Stomach smooth muscle (tissue), 2 donors: ENCODE data around the gene MXD1.
"Not testable (repeated sequence)": the region's sequence is repeated elsewhere in the genome, so short reads cannot be mapped to it uniquely, and the experiment has no call there.

ENCODE experiments used
- H3K27ac ChIP-seq: one replicate; pipeline ENCODE4 v1.7.0; 2013; ENCODE audit warnings: mild to moderate bottlenecking, low read length, inconsistent platforms
- H3K27me3 ChIP-seq, 2 donors: one replicate each; pipeline ENCODE4 v1.7.0; 2013; ENCODE audit warnings: low read length in 2 of 2; ENCODE audit not compliant: insufficient read depth in 2 of 2, control insufficient read depth in 1 of 2
- H3K36me3 ChIP-seq, 2 donors: one replicate each; pipeline ENCODE4 v1.7.0; 2013; ENCODE audit warnings: low read length in 2 of 2; ENCODE audit not compliant: control insufficient read depth in 2 of 2, insufficient read depth in 2 of 2
- H3K4me1 ChIP-seq: one replicate; pipeline ENCODE4 v1.7.0; 2013; ENCODE audit warnings: low read length; ENCODE audit not compliant: control insufficient read depth, insufficient read depth
- H3K4me3 ChIP-seq, 2 donors: one replicate each; pipeline ENCODE4 v1.7.0; 2013; ENCODE audit warnings: low read length in 2 of 2
- H3K9ac ChIP-seq, 2 donors: one replicate each; pipeline ENCODE4 v1.7.0; 2013; ENCODE audit warnings: low read length in 2 of 2, mild to moderate bottlenecking in 1 of 2
- H3K9me3 ChIP-seq, 2 donors: one replicate each; pipeline ENCODE4 v1.7.0; 2013; ENCODE audit warnings: low read length in 2 of 2; ENCODE audit not compliant: control insufficient read depth in 2 of 2
- donor health status: healthy.
- donor health status: Pancreatic carcinoma.

Gene MXD1, protein sequence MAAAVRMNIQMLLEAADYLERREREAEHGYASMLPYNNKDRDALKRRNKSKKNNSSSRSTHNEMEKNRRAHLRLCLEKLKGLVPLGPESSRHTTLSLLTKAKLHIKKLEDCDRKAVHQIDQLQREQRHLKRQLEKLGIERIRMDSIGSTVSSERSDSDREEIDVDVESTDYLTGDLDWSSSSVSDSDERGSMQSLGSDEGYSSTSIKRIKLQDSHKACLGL

GRCh38 chr2:69914950-69915945 is at the start of gene MXD1:
Gene MXD1 (plus strand): TSS chr2:69915109. CDS start chr2:69915331, 222 bp downstream.
- peak within 1 kb of the TSS; percentile 84 for H3K27ac ChIP-seq
- no peaks in the 10 kb centered on the region for H3K9me3 ChIP-seq
- H3K9ac ChIP-seq = peak within 1 kb of the TSS; percentile 77 to 89
- H3K27me3 ChIP-seq = no peaks in the 10 kb centered on the region
- peak within 1 kb of the TSS; percentile 76 to 80 for H3K4me3 ChIP-seq
- H3K4me1 ChIP-seq = peaks cover 2% of the 10 kb centered on the region
- peaks cover 3 to 7% of the 10 kb centered on the region in 2 donors for H3K36me3 ChIP-seq

GRCh38 chr2:69888451-69888850 is 26.5 kb upstream of the MXD1 start:
- no peaks in the 10 kb centered on the region for H3K36me3 ChIP-seq

GRCh38 chr2:69889302-69889701 is 25.6 kb upstream of the MXD1 start:
- H3K9ac ChIP-seq = no peak overlapping the region
- H3K4me3 ChIP-seq = no peak overlapping the region
- H3K9me3 ChIP-seq = no peaks in the 10 kb centered on the region
- no peaks in the 10 kb centered on the region for H3K36me3 ChIP-seq
- peaks cover under 1% of the 10 kb centered on the region for H3K4me1 ChIP-seq
- H3K27ac ChIP-seq = no peak overlapping the region
- H3K27me3 ChIP-seq = no peaks in the 10 kb centered on the region

More at GRCh38 chr2:69888451-69888850, 26.5 kb upstream of the MXD1 start:
- no peak overlapping the region for H3K9ac ChIP-seq
- no peaks in the 10 kb centered on the region for H3K27me3 ChIP-seq
- no peak overlapping the region for H3K27ac ChIP-seq
- H3K4me3 ChIP-seq = no peak overlapping the region
- no peaks in the 10 kb centered on the region for H3K4me1 ChIP-seq
- no peaks in the 10 kb centered on the region for H3K9me3 ChIP-seq

DNA sequence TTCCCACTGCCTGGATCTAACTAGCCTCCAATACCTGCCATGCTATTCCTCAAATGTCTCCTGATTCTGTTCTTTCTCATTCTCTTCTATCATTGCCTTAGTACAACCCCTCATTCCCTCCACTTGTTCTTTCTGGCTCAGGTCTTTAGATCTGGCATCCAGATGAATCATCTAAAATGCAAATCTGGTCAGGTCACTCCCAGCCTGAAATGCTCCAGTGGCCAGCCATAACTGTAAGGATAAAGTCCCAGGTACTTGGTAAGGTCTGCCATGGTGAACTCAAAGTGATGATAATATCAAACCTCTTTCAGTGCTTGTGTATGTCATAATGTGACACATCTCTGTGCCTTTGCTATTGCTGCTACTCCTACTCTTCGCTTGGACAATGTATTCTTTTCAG is 24.0 kb upstream of the MXD1 start:
- no peak overlapping the region for H3K27ac ChIP-seq
- peaks cover 10% of the 10 kb centered on the region for H3K4me1 ChIP-seq
- peaks cover 0 to 2% of the 10 kb centered on the region in 2 donors for H3K36me3 ChIP-seq
- H3K4me3 ChIP-seq = no peak overlapping the region
- no peak overlapping the region for H3K9ac ChIP-seq
- no peaks in the 10 kb centered on the region for H3K27me3 ChIP-seq
- no peaks in the 10 kb centered on the region for H3K9me3 ChIP-seq

- Histone ChIP-seq H3K4me1 (peaks cover 13% of the 10 kb centered on the region), H3K4me3 (peak overlapping the region in 1 of 2 donors; percentile 92), H3K36me3 (peaks cover 8 to 16% of the 10 kb centered on the region in 2 donors)
- not testable (repeated sequence) for H3K27ac ChIP-seq, H3K9ac ChIP-seq, H3K27me3 ChIP-seq, H3K9me3 ChIP-seq
These were observed 22.0 kb upstream of the MXD1 start for GRCh38 chr2:69892838-69893424.

DNA sequence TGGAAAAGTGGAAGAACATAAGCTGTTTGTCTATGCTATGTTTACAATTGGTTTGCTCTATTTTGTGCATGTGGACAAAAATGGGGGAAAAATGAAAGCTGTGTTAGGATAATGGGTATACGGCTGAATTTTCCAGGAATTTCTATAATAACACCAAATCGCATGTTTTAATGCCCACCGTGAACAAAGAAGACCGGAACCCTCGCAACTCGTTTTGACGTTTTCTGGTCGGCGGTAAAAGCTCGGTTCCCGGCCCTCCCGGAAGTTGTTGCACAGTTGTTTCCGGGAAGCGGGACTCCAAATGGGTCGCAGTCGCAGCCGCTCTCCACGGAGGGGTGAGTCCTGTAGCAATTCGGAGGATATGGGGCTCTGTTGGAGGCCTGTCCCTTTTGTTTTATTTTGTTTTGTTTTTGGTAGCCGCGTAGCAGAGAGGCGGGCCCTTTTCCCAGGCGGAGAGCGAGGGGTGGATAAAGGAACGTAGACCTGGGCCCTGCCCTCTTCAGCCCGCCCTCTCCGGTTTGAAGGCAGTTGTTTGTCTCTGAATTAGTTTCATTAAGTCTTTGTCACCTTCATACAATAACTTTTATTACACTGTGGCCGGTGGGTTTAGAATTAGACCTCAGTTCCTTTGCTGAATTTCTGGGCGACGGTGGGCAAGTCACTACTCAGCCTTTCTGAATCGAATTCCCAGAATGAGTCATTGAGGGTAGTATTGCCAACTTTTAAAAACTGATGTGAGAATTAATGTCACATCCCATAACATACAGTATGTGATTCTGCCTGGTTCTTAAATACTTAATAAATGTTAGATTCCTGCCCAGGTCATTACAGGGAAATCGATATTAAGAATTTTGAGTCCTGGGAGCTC is 21.0 kb upstream of the MXD1 start, which contains the start of gene SNRNP27:
Gene SNRNP27 (plus strand): TSS at position 273 of the 868 bp plus-strand sequence. CDS start 29 bp downstream, at position 302.
- peak within 1 kb of the TSS; percentile 83 to 98 for H3K9ac ChIP-seq
- no peaks in the 10 kb centered on the region for H3K9me3 ChIP-seq

DNA sequence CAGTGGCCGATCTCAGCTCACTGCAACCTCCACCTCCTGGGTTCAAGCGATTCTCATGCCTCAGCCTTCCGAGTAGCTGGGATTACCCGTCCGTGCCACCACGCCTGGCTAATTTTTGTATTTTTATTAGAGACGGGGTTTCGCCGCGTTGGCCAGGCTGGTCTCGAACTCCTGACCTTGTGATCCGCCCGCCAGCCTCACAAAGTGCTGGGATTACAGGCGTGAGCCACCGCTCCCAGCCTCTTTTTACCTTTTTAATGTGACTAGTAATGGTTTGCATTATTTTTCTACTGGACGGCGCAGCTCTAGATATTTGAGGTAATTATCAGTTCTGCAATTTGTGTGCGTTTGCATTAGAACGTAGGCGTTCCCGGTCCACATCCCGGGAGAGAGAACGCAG is 20.2 kb upstream of the MXD1 start:
- Histone ChIP-seq H3K9ac (peak overlapping the region; percentile 83 to 98), H3K36me3 (peaks cover 16 to 22% of the 10 kb centered on the region in 2 donors), H3K4me1 (peaks cover 13% of the 10 kb centered on the region), H3K4me3 (peak overlapping the region; percentile 79 to 92)
- not testable (repeated sequence) for H3K9me3 ChIP-seq, H3K27ac ChIP-seq, H3K27me3 ChIP-seq

More for the DNA sequence above, 21.0 kb upstream of the MXD1 start, which contains the start of gene SNRNP27:
- Histone ChIP-seq H3K4me3 (peak within 1 kb of the TSS; percentile 79 to 92), H3K36me3 (peaks cover 13 to 22% of the 10 kb centered on the region in 2 donors), H3K27me3 (no peaks in the 10 kb centered on the region), H3K27ac (peak within 1 kb of the TSS; percentile 76), H3K4me1 (peaks cover 13% of the 10 kb centered on the region)

DNA sequence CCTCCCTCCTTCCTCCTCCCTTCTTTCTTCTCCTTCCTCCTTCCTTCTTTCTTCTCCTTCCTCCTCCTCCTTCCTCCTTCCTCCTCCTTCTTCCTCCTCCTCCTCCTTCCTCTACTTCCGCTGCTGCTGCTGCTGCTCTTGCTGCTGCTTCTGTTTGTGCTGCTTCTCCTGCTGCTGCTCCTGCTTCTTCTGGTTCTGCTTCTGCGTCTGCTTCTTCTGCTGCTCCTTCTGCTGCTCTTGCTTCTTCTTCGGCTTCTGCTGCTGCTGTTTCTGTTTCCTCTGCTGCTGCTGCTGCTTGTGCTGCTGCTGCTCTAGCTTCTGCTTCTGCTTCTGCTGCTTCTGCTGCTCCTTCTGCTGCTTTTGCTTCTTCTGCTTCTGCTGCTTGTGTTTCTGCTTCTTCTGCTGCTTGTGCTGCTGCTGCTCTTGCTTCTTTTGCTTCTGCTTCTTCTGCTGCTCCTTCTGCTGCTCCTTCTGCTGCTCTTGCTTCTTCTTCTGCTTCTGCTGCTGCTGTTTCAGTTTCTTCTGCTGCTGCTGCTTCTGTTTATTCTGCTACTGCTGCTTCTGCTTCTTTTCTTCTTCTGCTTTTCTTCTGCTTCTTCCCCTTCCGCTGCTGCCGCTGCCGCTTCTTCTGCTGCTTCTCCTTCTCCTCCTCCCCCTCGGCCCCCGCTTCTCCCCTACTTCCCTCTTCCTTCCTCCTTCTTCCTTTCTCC is 12.5 kb upstream of the MXD1 start:
- H3K9me3 ChIP-seq = no peaks in the 10 kb centered on the region
- no peak overlapping the region for H3K27ac ChIP-seq
- H3K4me3 ChIP-seq = no peak overlapping the region
- peaks cover 26 to 30% of the 10 kb centered on the region in 2 donors for H3K36me3 ChIP-seq
- H3K27me3 ChIP-seq = no peaks in the 10 kb centered on the region
- H3K4me1 ChIP-seq = peaks cover 6% of the 10 kb centered on the region
- no peak overlapping the region for H3K9ac ChIP-seq

DNA sequence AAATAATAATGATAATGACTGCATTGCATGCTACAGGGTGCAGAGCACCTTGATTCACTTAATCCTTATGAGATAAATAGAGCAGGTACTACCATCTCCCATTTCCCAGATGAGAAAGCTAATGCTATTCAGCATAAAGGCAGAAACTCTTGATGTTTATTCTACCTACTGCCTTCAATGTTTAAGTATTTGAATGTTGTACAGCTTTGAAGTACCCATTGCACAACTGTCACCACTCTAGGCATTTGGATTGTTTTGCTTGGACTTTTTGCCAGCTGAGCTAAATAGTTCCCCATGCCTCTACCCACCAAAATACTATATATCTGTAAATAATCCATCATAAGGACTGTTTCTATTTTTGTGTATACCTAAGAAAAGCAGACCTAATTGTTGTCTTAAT is 7.7 kb upstream of the MXD1 start:
- peaks cover 15 to 27% of the 10 kb centered on the region in 2 donors for H3K36me3 ChIP-seq
- H3K4me3 ChIP-seq = no peak overlapping the region
- no peaks in the 10 kb centered on the region for H3K27me3 ChIP-seq
- H3K27ac ChIP-seq = no peak overlapping the region
- no peak overlapping the region for H3K9ac ChIP-seq
- peaks cover 3% of the 10 kb centered on the region for H3K4me1 ChIP-seq
- no peaks in the 10 kb centered on the region for H3K9me3 ChIP-seq
